OCI-LY7 (cell line): ENCODE results near the gene MYO9A.

Experiments used
- CTCF ChIP-seq: fragments of 200-600 bp; sonication (generic); conservative IDR thresholded peaks from 2 replicates; pipeline ENCODE4 v1.5.1; 2014; ENCODE audit warnings: mild to moderate bottlenecking, antibody characterized with exemption, low read length, moderate library complexity, mixed read lengths
- EZH2phosphoT487 ChIP-seq: fragments of 200-600 bp; sonication (generic); IDR thresholded peaks from 2 replicates; pipeline ENCODE4 v1.6.1; 2018; ENCODE audit warnings: low read depth, borderline replicate concordance, mild to moderate bottlenecking, mixed run types, antibody characterized with exemption, low read length, moderate library complexity, mixed read lengths

GRCh38 chr15:71817351-71817750 lies 300.6 kb downstream of the MYO9A start:
- TF ChIP-seq CTCF = no peak
- TF ChIP-seq EZH2phosphoT487 = no peak
